ENCODE measurements around the gene MAD1L1. TPM values are rescaled to one million over a fixed set of nuclear protein-coding genes. Genes with fewer than 3 reads are reported as not detected.

The MAD1L1 gene
- total RNA-seq, 1 experiment from 2014 or later = 38.5 TPM

DNA sequence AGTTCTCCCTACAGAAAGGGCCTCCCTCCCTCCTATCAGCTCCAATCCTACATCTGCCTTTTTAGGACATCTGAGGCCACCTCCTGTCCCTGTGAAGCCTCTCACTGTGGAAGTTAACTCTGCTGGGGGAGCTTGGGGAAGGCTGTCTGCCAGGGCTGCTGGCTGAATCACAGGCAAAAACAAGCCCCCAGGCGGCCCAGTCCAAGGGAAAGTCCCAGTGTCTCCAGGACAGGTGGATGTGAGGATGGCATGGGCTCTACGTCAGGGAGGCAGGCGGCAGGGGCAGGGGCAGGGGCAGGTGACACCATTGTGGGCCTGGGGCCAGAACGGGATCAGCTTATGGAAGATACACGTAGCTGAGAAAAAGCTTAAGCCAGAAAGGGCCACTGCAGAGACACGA, 240.2 kb downstream of the MAD1L1 start:
- DNase-seq (ENCODE audit: low read depth, low spot score) (no peak), ATAC-seq (no peak)
- H3K9me2 ChIP-seq (ENCODE audit: insufficient read depth) = no peaks in the 10 kb centered on the region
- H3K4me3 ChIP-seq (replicated peaks in 1 of 2; ENCODE audit: low read depth in 1 of 2, low read length in 2 of 2) = no peak overlapping the region
- H3K4me1 ChIP-seq (ENCODE audit: control insufficient read depth in 1 of 2, insufficient read depth in 2 of 2, low read length in 2 of 2) = no peaks in the 10 kb centered on the region
- H3K27me3 ChIP-seq (ENCODE audit: insufficient read depth, low read length) = no peaks in the 10 kb centered on the region
- H3K4me2 ChIP-seq (ENCODE audit: low read length) = no peak overlapping the region
- no peaks in the 10 kb centered on the region for H4K20me1 ChIP-seq (ENCODE audit: insufficient read depth)
- intact Hi-C loops (cut with micrococcal nuclease) = no loop called here
- no peak for TF ChIP-seq CEBPB (IDR thresholded peaks at IDR 0.05; ENCODE audit: low read depth)
- ChIA-PET POLR2A (no interaction called here), CTCF (no interaction called here), RAD21 (ENCODE audit: low non-redundant PET in 1 of 2, low total read pairs in 2 of 2, uncharacterized antibody in 2 of 2, unreplicated experiment in 2 of 2) (no interaction called here)
- BruUV-seq (replicated peaks) = no TSS peak
- no peak overlapping the region for H2AFZ ChIP-seq (ENCODE audit: low read depth, low read length, poor library complexity, severe bottlenecking)
- no peak overlapping the region for H3K9ac ChIP-seq (ENCODE audit: low read length)
- H3K36me3 ChIP-seq (ENCODE audit: control insufficient read depth in 1 of 2, insufficient read depth in 2 of 2, low read length in 2 of 2) = no peaks in the 10 kb centered on the region
- no peak overlapping the region for H3K27ac ChIP-seq (ENCODE audit: low read depth, low read length)
- H3K79me2 ChIP-seq (ENCODE audit: insufficient read depth, low read length) = no peaks in the 10 kb centered on the region
- no peaks in the 10 kb centered on the region for H3K9me3 ChIP-seq (ENCODE audit: control insufficient read depth in 1 of 2, insufficient read depth in 1 of 2, low read depth in 1 of 2, low read length in 2 of 2)

DNA sequence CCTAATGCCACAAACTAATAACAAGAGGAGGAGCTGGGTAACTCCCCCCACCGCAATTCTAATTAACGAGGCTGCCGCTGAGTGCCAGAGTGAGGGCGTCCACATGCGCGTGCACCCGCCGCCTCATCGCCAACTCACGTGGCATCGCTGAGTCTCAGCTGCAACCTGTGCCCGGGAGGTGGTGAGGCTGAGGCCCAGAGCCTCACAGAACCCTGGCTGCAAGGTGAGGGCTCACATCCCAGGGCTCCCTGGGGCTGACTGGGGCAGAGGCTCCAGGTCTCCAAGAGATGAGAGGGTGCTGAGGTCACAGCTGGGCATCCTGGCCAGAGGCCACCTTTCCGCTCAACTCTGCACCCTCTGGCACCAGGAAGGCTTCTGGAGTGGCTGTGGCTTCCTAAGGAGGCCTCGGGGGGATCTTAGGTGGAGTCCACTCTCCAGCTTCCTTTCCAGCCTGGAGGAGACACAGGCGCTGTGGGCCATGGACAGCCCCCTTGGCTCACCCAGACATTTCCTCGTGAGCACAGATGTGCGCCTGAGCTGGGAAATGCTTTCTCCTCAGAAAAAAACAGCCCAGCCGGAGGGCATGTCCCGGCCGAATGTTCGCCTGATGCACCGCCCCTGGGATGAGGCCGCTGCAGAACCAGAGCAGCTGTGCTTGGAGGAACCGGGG, 242.6 kb downstream of the MAD1L1 start:
- no peak for ATAC-seq
- no peak overlapping the region for H3K27ac ChIP-seq (ENCODE audit: low read depth, low read length)
- H4K20me1 ChIP-seq (ENCODE audit: insufficient read depth) = no peaks in the 10 kb centered on the region
- H3K9ac ChIP-seq (ENCODE audit: low read length) = no peak overlapping the region
- no peaks in the 10 kb centered on the region for H3K9me2 ChIP-seq (ENCODE audit: insufficient read depth)
- TF ChIP-seq ZNF274 (IDR thresholded peaks at IDR 0.05; ENCODE audit: low read depth, low read length) = no peak
- TF ChIP-seq, protein P1, sequence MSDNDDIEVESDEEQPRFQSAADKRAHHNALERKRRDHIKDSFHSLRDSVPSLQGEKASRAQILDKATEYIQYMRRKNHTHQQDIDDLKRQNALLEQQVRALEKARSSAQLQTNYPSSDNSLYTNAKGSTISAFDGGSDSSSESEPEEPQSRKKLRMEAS (IDR thresholded peaks at IDR 0.05) = no peak
- no peak for TF ChIP-seq SRF (IDR thresholded peaks at IDR 0.05; ENCODE audit: low read depth)
- BruUV-seq (replicated peaks) = no TSS peak
- no peaks in the 10 kb centered on the region for H3K79me2 ChIP-seq (ENCODE audit: insufficient read depth, low read length)
- no peaks in the 10 kb centered on the region for H3K4me1 ChIP-seq (ENCODE audit: control insufficient read depth in 1 of 2, insufficient read depth in 2 of 2, low read length in 2 of 2)
- CTCF ChIA-PET = no interaction called here
- no peak overlapping the region for H3K4me3 ChIP-seq (replicated peaks in 1 of 2; ENCODE audit: low read depth in 1 of 2, low read length in 2 of 2)
- DNase-seq (ENCODE audit: low read depth, low spot score) = no peak
- H3K4me2 ChIP-seq (ENCODE audit: low read length) = no peak overlapping the region
- RAD21 ChIA-PET (ENCODE audit: low non-redundant PET in 1 of 2, low total read pairs in 2 of 2, uncharacterized antibody in 2 of 2, unreplicated experiment in 2 of 2) = no interaction called here
- intact Hi-C loops (cut with micrococcal nuclease) = no loop called here
- no peaks in the 10 kb centered on the region for H3K27me3 ChIP-seq (ENCODE audit: insufficient read depth, low read length)
- POLR2A ChIA-PET = no interaction called here
- no peak overlapping the region for H2AFZ ChIP-seq (ENCODE audit: low read depth, low read length, poor library complexity, severe bottlenecking)
- no peaks in the 10 kb centered on the region for H3K36me3 ChIP-seq (ENCODE audit: control insufficient read depth in 1 of 2, insufficient read depth in 2 of 2, low read length in 2 of 2)
- no peaks in the 10 kb centered on the region for H3K9me3 ChIP-seq (ENCODE audit: control insufficient read depth in 1 of 2, insufficient read depth in 1 of 2, low read depth in 1 of 2, low read length in 2 of 2)
